SH-SY5Y (cell line): ENCODE data around the gene SLC18A3.

ENCODE experiments used
- GATA2 ChIP-seq: IDR thresholded peaks from 2 replicates; pipeline ENCODE4 v1.6.1; 2011; ENCODE audit warnings: mild to moderate bottlenecking, low read depth, low read length
- GATA3 ChIP-seq: IDR thresholded peaks from 2 replicates; pipeline ENCODE4 v1.6.1; 2011; ENCODE audit warnings: low read depth, mild to moderate bottlenecking, low read length, moderate library complexity

DNA sequence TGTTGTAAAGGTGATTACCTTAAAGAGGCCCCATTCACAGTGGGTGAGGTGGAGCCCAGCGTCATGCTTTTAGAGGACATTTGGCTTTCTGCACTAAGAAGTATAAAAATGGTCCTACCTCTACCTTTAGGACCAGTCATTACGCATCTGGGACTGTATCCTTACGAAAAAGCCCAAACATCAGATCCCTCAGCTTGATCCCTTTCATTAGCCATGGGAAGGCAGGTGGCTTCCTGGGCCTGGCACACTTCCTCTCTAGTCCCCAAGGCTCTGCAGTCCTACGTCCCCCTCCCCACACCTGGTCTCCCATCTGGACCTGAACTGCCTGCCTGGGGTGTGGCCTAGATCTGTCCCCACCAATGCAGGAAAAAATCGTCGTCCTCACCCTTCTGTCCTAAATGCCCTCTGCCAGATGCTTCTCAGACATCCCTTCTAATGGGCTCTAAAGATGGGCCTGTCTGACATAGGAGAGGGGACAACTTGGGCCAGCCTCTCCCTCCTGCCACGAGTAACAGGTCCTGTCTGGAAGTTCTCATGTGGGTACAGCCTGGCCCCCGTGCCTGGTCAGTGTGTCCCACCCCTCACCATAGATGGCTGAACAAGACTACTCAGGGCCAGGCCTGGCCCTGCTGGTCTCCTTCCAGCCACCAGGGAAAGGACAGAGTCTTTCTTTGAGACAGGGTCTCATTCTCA, 11.8 kb upstream of the SLC18A3 start:
- TF ChIP-seq GATA2 = no peak
- TF ChIP-seq GATA3 = no peak
